ENCODE data around the gene TMEM163. TPM values are rescaled to one million over a fixed set of nuclear protein-coding genes. Genes with fewer than 3 reads are reported as not detected.

Gene TMEM163
- total and polyA plus RNA-seq, 12 donors, result 0.16 to 1.7 (median 0.37) TPM

- no peak overlapping the region for H3K27ac ChIP-seq
- H3K27me3 ChIP-seq, result no peaks in the 10 kb centered on the region
- intact Hi-C loops (cut with DNase I), result no loop called here
- no peaks in the 10 kb centered on the region for H3K36me3 ChIP-seq
- WGBS, 2 donors, result 88 to 90% methylated on average over 4 of the region's 4 CpGs
- no peaks in the 10 kb centered on the region for H3K9me3 ChIP-seq
- peaks cover 0 to 18% (median 7%) of the 10 kb centered on the region in 9 donors for H3K4me1 ChIP-seq
- DNase-seq (no peak), ATAC-seq (no peak)
- TF ChIP-seq, protein P1, sequence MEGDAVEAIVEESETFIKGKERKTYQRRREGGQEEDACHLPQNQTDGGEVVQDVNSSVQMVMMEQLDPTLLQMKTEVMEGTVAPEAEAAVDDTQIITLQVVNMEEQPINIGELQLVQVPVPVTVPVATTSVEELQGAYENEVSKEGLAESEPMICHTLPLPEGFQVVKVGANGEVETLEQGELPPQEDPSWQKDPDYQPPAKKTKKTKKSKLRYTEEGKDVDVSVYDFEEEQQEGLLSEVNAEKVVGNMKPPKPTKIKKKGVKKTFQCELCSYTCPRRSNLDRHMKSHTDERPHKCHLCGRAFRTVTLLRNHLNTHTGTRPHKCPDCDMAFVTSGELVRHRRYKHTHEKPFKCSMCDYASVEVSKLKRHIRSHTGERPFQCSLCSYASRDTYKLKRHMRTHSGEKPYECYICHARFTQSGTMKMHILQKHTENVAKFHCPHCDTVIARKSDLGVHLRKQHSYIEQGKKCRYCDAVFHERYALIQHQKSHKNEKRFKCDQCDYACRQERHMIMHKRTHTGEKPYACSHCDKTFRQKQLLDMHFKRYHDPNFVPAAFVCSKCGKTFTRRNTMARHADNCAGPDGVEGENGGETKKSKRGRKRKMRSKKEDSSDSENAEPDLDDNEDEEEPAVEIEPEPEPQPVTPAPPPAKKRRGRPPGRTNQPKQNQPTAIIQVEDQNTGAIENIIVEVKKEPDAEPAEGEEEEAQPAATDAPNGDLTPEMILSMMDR (IDR thresholded peaks at IDR 0.05), result no peak
- H3K4me3 ChIP-seq, result no peak overlapping the region
These were observed 228.2 kb downstream of the TMEM163 start for GRCh38 chr2:134490559-134490958.

- no peak for ATAC-seq
- no peaks in the 10 kb centered on the region for H3K27me3 ChIP-seq
- DNase-seq, result no peak
- no peak overlapping the region for H3K4me3 ChIP-seq
- H3K9me3 ChIP-seq, result no peaks in the 10 kb centered on the region
- 84% methylated on average over 11 of the region's 11 CpGs for WGBS, 2 donors
- no peak overlapping the region for H3K27ac ChIP-seq
- TF ChIP-seq, protein P1 (IDR thresholded peaks at IDR 0.05), result no peak
- intact Hi-C loops (cut with DNase I), result no loop called here
- no peaks in the 10 kb centered on the region for H3K36me3 ChIP-seq
- H3K4me1 ChIP-seq, result peaks cover 0 to 18% (median 7%) of the 10 kb centered on the region in 9 donors
These were observed 228.9 kb downstream of the TMEM163 start for GRCh38 chr2:134489732-134490384.

GRCh38 chr2:134482766-134483340 lies 235.9 kb downstream of the TMEM163 start:
- WGBS, 2 donors, result 91 to 93% methylated on average over 15 of the region's 15 CpGs
- no peak for DNase-seq

GRCh38 chr2:134482131-134482723 lies 236.6 kb downstream of the TMEM163 start:
- Histone ChIP-seq H3K9me3 (no peaks in the 10 kb centered on the region), H3K4me3 (no peak overlapping the region), H3K36me3 (no peaks in the 10 kb centered on the region), H3K27ac (no peak overlapping the region), H3K4me1 (no peaks in the 10 kb centered on the region), H3K27me3 (no peaks in the 10 kb centered on the region)
- 87 to 91% methylated on average over 6 of the region's 6 CpGs for WGBS, 2 donors
- DNase-seq (no peak), ATAC-seq (no peak)
- intact Hi-C loops (cut with DNase I), result loop anchor here in 1 of 10 donors (5.0 kb wide), 1 partner anchor 1530 kb away; no protein-coding TSS in a partner anchor
- TF ChIP-seq, protein P1 (IDR thresholded peaks at IDR 0.05), result no peak

More at GRCh38 chr2:134482766-134483340, 235.9 kb downstream of the TMEM163 start:
- H3K9me3 ChIP-seq, result no peaks in the 10 kb centered on the region
- H3K27me3 ChIP-seq, result no peaks in the 10 kb centered on the region
- no peaks in the 10 kb centered on the region for H3K36me3 ChIP-seq
- H3K4me1 ChIP-seq, result no peaks in the 10 kb centered on the region
- no peak overlapping the region for H3K27ac ChIP-seq
- ATAC-seq, result no peak
- no peak overlapping the region for H3K4me3 ChIP-seq
- intact Hi-C loops (cut with DNase I), result loop anchor here in 1 of 10 donors (5.0 kb wide), 1 partner anchor 1529 kb away; no protein-coding TSS in a partner anchor
- TF ChIP-seq, protein P1 (IDR thresholded peaks at IDR 0.05), result no peak

Measured in heart right ventricle (tissue), 16 donors.